ENCODE results near the gene TMEM54. TPM values are rescaled to one million over a fixed set of nuclear protein-coding genes. Genes with fewer than 3 reads are reported as not detected.

The TMEM54 gene
- total and polyA plus RNA-seq, 2 of the 13 experiments (the other 11 are each of a cell fraction or from before 2014, with no cell fraction given) = 2.5 to 2.9 TPM

DNA sequence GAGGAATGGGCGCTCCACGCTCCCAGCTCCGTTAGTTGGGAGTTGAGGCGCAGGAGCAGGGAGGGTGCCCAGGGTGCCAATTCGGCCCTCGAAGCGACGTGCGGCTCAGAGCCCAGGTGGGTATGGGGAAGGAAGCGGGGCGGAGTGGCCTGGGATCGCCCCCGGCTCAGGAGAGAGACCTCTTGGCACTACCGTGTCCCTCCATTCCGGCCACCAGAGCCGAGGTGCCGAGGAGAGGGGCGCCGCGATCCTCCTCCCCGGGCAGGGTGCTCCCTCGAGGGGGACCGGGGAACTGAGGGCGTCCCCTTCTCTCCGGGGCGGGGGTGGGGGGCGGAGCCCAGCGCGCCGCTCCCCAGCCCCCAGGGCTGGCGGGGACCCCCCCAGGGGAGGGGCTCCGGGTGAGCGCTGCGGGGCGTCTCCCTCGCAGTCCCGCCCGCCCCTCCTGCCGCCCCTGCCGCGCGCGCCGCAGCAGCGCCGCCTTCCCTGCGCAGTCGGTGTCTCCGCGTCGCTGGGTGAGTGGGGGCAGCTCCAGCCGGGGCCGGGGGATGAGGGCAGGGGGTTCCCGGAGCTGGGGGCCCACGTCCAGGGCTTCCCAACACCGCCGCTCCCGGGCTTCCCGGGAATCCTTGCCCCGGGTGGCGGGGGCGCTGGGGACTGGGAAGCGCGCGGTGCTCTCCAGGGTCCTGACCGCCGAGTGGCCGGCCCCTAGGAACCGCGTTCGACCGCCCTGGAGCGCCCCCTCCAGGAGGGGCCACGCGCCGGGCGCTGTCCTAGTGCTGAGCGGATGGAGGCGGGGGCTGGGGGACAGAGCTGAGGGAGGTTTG, 15.0 kb downstream of the TMEM54 start, which contains the start of gene HPCA (continued):
- TF ChIP-seq, protein P1, sequence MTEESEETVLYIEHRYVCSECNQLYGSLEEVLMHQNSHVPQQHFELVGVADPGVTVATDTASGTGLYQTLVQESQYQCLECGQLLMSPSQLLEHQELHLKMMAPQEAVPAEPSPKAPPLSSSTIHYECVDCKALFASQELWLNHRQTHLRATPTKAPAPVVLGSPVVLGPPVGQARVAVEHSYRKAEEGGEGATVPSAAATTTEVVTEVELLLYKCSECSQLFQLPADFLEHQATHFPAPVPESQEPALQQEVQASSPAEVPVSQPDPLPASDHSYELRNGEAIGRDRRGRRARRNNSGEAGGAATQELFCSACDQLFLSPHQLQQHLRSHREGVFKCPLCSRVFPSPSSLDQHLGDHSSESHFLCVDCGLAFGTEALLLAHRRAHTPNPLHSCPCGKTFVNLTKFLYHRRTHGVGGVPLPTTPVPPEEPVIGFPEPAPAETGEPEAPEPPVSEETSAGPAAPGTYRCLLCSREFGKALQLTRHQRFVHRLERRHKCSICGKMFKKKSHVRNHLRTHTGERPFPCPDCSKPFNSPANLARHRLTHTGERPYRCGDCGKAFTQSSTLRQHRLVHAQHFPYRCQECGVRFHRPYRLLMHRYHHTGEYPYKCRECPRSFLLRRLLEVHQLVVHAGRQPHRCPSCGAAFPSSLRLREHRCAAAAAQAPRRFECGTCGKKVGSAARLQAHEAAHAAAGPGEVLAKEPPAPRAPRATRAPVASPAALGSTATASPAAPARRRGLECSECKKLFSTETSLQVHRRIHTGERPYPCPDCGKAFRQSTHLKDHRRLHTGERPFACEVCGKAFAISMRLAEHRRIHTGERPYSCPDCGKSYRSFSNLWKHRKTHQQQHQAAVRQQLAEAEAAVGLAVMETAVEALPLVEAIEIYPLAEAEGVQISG (CRISPR knock-in tag; IDR thresholded peaks at IDR 0.05) = peak; percentile 89
- TF ChIP-seq, protein P2, sequence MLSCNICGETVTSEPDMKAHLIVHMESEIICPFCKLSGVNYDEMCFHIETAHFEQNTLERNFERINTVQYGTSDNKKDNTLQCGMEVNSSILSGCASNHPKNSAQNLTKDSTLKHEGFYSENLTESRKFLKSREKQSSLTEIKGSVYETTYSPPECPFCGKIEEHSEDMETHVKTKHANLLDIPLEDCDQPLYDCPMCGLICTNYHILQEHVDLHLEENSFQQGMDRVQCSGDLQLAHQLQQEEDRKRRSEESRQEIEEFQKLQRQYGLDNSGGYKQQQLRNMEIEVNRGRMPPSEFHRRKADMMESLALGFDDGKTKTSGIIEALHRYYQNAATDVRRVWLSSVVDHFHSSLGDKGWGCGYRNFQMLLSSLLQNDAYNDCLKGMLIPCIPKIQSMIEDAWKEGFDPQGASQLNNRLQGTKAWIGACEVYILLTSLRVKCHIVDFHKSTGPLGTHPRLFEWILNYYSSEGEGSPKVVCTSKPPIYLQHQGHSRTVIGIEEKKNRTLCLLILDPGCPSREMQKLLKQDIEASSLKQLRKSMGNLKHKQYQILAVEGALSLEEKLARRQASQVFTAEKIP (CRISPR knock-in tag; IDR thresholded peaks at IDR 0.05; ENCODE audit: borderline replicate concordance) = no peak
- no peak for TF ChIP-seq SMARCE1 (IDR thresholded peaks at IDR 0.05; ENCODE audit: borderline replicate concordance)
- TF ChIP-seq KMT2B (CRISPR knock-in tag; IDR thresholded peaks at IDR 0.05) = peak; percentile 91
- peak; percentile 61 for TF ChIP-seq SIX1 (CRISPR knock-in tag; IDR thresholded peaks at IDR 0.05; ENCODE audit: borderline replicate concordance)
- peak; percentile 79; the same call in 1 of the 2 replicates for TF ChIP-seq ZNF180 (CRISPR knock-in tag; IDR thresholded peaks at IDR 0.05; ENCODE audit: borderline replicate concordance, low read depth)
- peak; percentile 97; the same call in 1 of the 2 replicates for TF ChIP-seq FOXC1 (CRISPR knock-in tag; IDR thresholded peaks at IDR 0.05; ENCODE audit: borderline replicate concordance)
- TF ChIP-seq, protein P3, sequence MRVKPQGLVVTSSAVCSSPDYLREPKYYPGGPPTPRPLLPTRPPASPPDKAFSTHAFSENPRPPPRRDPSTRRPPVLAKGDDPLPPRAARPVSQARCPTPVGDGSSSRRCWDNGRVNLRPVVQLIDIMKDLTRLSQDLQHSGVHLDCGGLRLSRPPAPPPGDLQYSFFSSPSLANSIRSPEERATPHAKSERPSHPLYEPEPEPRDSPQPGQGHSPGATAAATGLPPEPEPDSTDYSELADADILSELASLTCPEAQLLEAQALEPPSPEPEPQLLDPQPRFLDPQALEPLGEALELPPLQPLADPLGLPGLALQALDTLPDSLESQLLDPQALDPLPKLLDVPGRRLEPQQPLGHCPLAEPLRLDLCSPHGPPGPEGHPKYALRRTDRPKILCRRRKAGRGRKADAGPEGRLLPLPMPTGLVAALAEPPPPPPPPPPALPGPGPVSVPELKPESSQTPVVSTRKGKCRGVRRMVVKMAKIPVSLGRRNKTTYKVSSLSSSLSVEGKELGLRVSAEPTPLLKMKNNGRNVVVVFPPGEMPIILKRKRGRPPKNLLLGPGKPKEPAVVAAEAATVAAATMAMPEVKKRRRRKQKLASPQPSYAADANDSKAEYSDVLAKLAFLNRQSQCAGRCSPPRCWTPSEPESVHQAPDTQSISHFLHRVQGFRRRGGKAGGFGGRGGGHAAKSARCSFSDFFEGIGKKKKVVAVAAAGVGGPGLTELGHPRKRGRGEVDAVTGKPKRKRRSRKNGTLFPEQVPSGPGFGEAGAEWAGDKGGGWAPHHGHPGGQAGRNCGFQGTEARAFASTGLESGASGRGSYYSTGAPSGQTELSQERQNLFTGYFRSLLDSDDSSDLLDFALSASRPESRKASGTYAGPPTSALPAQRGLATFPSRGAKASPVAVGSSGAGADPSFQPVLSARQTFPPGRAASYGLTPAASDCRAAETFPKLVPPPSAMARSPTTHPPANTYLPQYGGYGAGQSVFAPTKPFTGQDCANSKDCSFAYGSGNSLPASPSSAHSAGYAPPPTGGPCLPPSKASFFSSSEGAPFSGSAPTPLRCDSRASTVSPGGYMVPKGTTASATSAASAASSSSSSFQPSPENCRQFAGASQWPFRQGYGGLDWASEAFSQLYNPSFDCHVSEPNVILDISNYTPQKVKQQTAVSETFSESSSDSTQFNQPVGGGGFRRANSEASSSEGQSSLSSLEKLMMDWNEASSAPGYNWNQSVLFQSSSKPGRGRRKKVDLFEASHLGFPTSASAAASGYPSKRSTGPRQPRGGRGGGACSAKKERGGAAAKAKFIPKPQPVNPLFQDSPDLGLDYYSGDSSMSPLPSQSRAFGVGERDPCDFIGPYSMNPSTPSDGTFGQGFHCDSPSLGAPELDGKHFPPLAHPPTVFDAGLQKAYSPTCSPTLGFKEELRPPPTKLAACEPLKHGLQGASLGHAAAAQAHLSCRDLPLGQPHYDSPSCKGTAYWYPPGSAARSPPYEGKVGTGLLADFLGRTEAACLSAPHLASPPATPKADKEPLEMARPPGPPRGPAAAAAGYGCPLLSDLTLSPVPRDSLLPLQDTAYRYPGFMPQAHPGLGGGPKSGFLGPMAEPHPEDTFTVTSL (CRISPR knock-in tag; IDR thresholded peaks at IDR 0.05; ENCODE audit: borderline replicate concordance) = no peak
- TF ChIP-seq RBAK (CRISPR knock-in tag; IDR thresholded peaks at IDR 0.05) = no peak; the same call in 1 of the 2 replicates
- no peak for TF ChIP-seq ZNF292 (CRISPR knock-in tag; IDR thresholded peaks at IDR 0.05; ENCODE audit: borderline replicate concordance, low read depth)
- TF ChIP-seq MEF2D (CRISPR knock-in tag; IDR thresholded peaks at IDR 0.05) = peak; percentile 94
- TF ChIP-seq POLR2A (IDR thresholded peaks at IDR 0.05; ENCODE audit: insufficient read depth in 1 of 2, low read depth in 2 of 2, low read length in 2 of 2) = no peak
- TF ChIP-seq, protein P4, sequence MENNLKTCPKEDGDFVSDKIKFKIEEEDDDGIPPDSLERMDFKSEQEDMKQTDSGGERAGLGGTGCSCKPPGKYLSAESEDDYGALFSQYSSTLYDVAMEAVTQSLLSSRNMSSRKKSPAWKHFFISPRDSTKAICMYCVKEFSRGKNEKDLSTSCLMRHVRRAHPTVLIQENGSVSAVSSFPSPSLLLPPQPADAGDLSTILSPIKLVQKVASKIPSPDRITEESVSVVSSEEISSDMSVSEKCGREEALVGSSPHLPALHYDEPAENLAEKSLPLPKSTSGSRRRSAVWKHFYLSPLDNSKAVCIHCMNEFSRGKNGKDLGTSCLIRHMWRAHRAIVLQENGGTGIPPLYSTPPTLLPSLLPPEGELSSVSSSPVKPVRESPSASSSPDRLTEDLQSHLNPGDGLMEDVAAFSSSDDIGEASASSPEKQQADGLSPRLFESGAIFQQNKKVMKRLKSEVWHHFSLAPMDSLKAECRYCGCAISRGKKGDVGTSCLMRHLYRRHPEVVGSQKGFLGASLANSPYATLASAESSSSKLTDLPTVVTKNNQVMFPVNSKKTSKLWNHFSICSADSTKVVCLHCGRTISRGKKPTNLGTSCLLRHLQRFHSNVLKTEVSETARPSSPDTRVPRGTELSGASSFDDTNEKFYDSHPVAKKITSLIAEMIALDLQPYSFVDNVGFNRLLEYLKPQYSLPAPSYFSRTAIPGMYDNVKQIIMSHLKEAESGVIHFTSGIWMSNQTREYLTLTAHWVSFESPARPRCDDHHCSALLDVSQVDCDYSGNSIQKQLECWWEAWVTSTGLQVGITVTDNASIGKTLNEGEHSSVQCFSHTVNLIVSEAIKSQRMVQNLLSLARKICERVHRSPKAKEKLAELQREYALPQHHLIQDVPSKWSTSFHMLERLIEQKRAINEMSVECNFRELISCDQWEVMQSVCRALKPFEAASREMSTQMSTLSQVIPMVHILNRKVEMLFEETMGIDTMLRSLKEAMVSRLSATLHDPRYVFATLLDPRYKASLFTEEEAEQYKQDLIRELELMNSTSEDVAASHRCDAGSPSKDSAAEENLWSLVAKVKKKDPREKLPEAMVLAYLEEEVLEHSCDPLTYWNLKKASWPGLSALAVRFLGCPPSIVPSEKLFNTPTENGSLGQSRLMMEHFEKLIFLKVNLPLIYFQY (CRISPR knock-in tag; IDR thresholded peaks at IDR 0.05; ENCODE audit: borderline replicate concordance) = peak; percentile 94
- TF ChIP-seq ZNF510 (CRISPR knock-in tag; IDR thresholded peaks at IDR 0.05; ENCODE audit: low read depth) = peak; percentile 87; the same call in 1 of the 2 replicates
